Aortic smooth muscle cell (primary cell): ENCODE data around the gene CNOT8. TPM values are rescaled to one million over a fixed set of nuclear protein-coding genes. Genes with fewer than 3 reads are reported as not detected.

ENCODE experiments used
- total RNA-seq: library from RNA; depleted of rRNA; stranded (reverse); fragments of >200 nt; gene quantifications from 2 replicates; pipeline ENCODE4 v1.2.3, GENCODE V29; 2014

CNOT8 gene
- total RNA-seq: 40.4 and 44.2 TPM in 2 replicates

GRCh38 chr5:154858297-154858971 lies at the start of gene CNOT8:
CNOT8 (plus strand) TSS chr5:154858627; CDS start chr5:154863279, 4,652 bp downstream.

GRCh38 chr5:154850255-154851062 lies 8.0 kb upstream of the CNOT8 start, which contains the start of gene FAXDC2:
FAXDC2 (minus strand) TSS chr5:154850603; CDS start chr5:154838178, 12,425 bp downstream.

Other genes with a start within 250 kb of the CNOT8 start
- gene LARP1, start 103.2 kb upstream of the CNOT8 start, total RNA-seq: 44.7 and 46.1 TPM in 2 replicates
- 9.0 and 13.6 TPM in 2 replicates for gene FAXDC2, start 8.0 kb upstream of the CNOT8 start, total RNA-seq
- gene GEMIN5, start 79.6 kb downstream of the CNOT8 start, total RNA-seq: 10.8 and 12.4 TPM in 2 replicates
- 22.0 and 25.5 TPM in 2 replicates for gene MRPL22, start 82.4 kb downstream of the CNOT8 start, total RNA-seq
- under 0.01 TPM in 1 of 2 replicates, not detected in the other for gene KIF4B, start 155.1 kb downstream of the CNOT8 start, total RNA-seq